Natural killer cell (primary cell): ENCODE data around the gene TAS2R38. TPM values are rescaled to one million over a fixed set of nuclear protein-coding genes. Genes with fewer than 3 reads are reported as not detected.

ENCODE experiments used
- ATAC-seq, 3 donors: fragments of 150-1000 bp in 2 of 3; fragments of 200-7000 bp in 1 of 3; cut with Tn5 transposase; 1 replicate in 1 of 3; 2 replicates in 2 of 3; pipeline ENCODE4 v1.10.0; 2021; ENCODE audit warnings: mild to moderate bottlenecking in 2 of 3, moderate library complexity in 2 of 3
- DNase-seq, 2 donors: peaks; one replicate each; pipeline versions ENCODE4 v3.0.0 to v3.0.0-alpha.2; 2013 to 2021; ENCODE audit warnings: mixed read lengths in 1 of 2
- H3K27ac ChIP-seq: one replicate; pipeline ENCODE4 v1.5.1; 2013; ENCODE audit warnings: mild to moderate bottlenecking, low read length
- H3K27me3 ChIP-seq: one replicate; pipeline ENCODE4 v1.6.1; 2013; ENCODE audit warnings: low read length; ENCODE audit not compliant: control insufficient read depth, insufficient read depth
- H3K36me3 ChIP-seq: one replicate; pipeline ENCODE4 v1.6.1; 2013; ENCODE audit warnings: low read length; ENCODE audit not compliant: control insufficient read depth, insufficient read depth
- H3K4me1 ChIP-seq: one replicate; pipeline ENCODE4 v1.6.1; 2013; ENCODE audit warnings: low read length; ENCODE audit not compliant: control insufficient read depth, insufficient read depth
- H3K4me3 ChIP-seq: one replicate; pipeline ENCODE4 v1.5.1; 2013; ENCODE audit warnings: low read length
- H3K9me3 ChIP-seq: one replicate; pipeline ENCODE4 v1.6.1; 2013; ENCODE audit warnings: low read length; ENCODE audit not compliant: control insufficient read depth, insufficient read depth
- H3K27ac Mint-ChIP-seq, 2 donors: one replicate each; pipeline ENCODE4 v1.8.0; 2022; ENCODE audit warnings: mild to moderate bottlenecking in 2 of 2, mixed read lengths in 2 of 2, moderate library complexity in 1 of 2
- H3K27me3 Mint-ChIP-seq, 2 donors: one replicate each; pipeline ENCODE4 v1.8.0; 2022; ENCODE audit warnings: low read depth in 2 of 2, mixed read lengths in 2 of 2
- H3K36me3 Mint-ChIP-seq: one replicate; pipeline ENCODE4 v1.8.0; 2022; ENCODE audit warnings: mixed read lengths
- H3K4me1 Mint-ChIP-seq, 2 donors: one replicate each; pipeline ENCODE4 v1.8.0; 2022; ENCODE audit warnings: mixed read lengths in 2 of 2
- H3K4me3 Mint-ChIP-seq: one replicate; pipeline ENCODE4 v1.8.0; 2022; ENCODE audit warnings: mild to moderate bottlenecking, moderate library complexity, mixed read lengths
- H3K9me3 Mint-ChIP-seq, 2 donors: one replicate each; pipeline ENCODE4 v1.8.0; 2022; ENCODE audit warnings: mixed read lengths in 2 of 2
- CTCF ChIP-seq: fragments of 200-600 bp; IDR thresholded peaks from one replicate; pipeline ENCODE4 v1.8.0; 2022; ENCODE audit warnings: antibody characterized with exemption
- WGBS: methylation state at CpG from one replicate; pipeline ENCODE4 v1.1.7; 2013; ENCODE audit warnings: missing lambda C conversion rate; ENCODE audit not compliant: insufficient coverage; 5-methylcytosine and 5-hydroxymethylcytosine counted together
- intact Hi-C: fragments of 100-400 bp; cut with micrococcal nuclease; formaldehyde crosslinking; loops from one replicate; pipeline ENCODE4 v1.14.2; 2022
- total RNA-seq, 4 donors: library from RNA; stranded (reverse); fragments of 120-200 nt in 1 of 4; gene quantifications; one replicate each; pipeline versions ENCODE4 v1.2.3 to v1.2.4, GENCODE V29; 2013 to 2022

TAS2R38 gene
- total RNA-seq, 3 donors from 2014 or later (not counting 1 experiment from before 2014, with no cell fraction given): not detected

GRCh38 chr7:141999058-141999623 lies 25.6 kb upstream of the TAS2R38 start:
- H3K27me3 Mint-ChIP-seq: peaks cover 0 to 2% of the 10 kb centered on the region in 2 donors
- Histone ChIP-seq H3K4me1 (no peaks in the 10 kb centered on the region), H3K4me3 (no peak overlapping the region), H3K36me3 (no peaks in the 10 kb centered on the region), H3K27ac (no peak overlapping the region), H3K27me3 (no peaks in the 10 kb centered on the region), H3K9me3 (no peaks in the 10 kb centered on the region)
- ATAC-seq: no peak
- no peaks in the 10 kb centered on the region for H3K9me3 Mint-ChIP-seq
- H3K27ac Mint-ChIP-seq: no peak overlapping the region
- no peak overlapping the region for H3K4me3 Mint-ChIP-seq
- intact Hi-C loops: no loop called here
- WGBS: 72% methylated on average over 2 of the region's 4 CpGs
- no peak for TF ChIP-seq CTCF
- no peak for DNase-seq
- no peaks in the 10 kb centered on the region for H3K36me3 Mint-ChIP-seq
- H3K4me1 Mint-ChIP-seq: peaks cover 28 to 31% of the 10 kb centered on the region in 2 donors

GRCh38 chr7:141993354-141993753 lies 19.8 kb upstream of the TAS2R38 start:
- H3K9me3 ChIP-seq: no peaks in the 10 kb centered on the region
- no peaks in the 10 kb centered on the region for H3K9me3 Mint-ChIP-seq
- H3K4me3 Mint-ChIP-seq: no peak overlapping the region
- peaks cover 43 to 45% of the 10 kb centered on the region in 2 donors for H3K4me1 Mint-ChIP-seq
- DNase-seq: no peak
- no peak for ATAC-seq
- no peaks in the 10 kb centered on the region for H3K36me3 Mint-ChIP-seq
- WGBS: 100% methylated on average over 1 of the region's 1 CpG
- H3K27ac ChIP-seq: no peak overlapping the region
- H3K4me1 ChIP-seq: peaks cover 15% of the 10 kb centered on the region
- no peaks in the 10 kb centered on the region for H3K36me3 ChIP-seq
- no peaks in the 10 kb centered on the region for H3K27me3 ChIP-seq
- no peak overlapping the region for H3K27ac Mint-ChIP-seq
- intact Hi-C loops: no loop called here
- TF ChIP-seq CTCF: no peak
- peaks cover 0 to 2% of the 10 kb centered on the region in 2 donors for H3K27me3 Mint-ChIP-seq
- H3K4me3 ChIP-seq: no peak overlapping the region

- Mint-ChIP-seq H3K9me3 (no peaks in the 10 kb centered on the region), H3K27ac (peak overlapping the region in 1 of 2 donors; percentile 75), H3K4me1 (peaks cover 43 to 46% of the 10 kb centered on the region in 2 donors), H3K27me3 (peaks cover 0 to 2% of the 10 kb centered on the region in 2 donors), H3K36me3 (no peaks in the 10 kb centered on the region), H3K4me3 (peak overlapping the region; percentile 10)
- DNase-seq: no peak
- no peak for TF ChIP-seq CTCF
- Histone ChIP-seq H3K4me3 (no peak overlapping the region), H3K27ac (no peak overlapping the region), H3K27me3 (no peaks in the 10 kb centered on the region), H3K36me3 (no peaks in the 10 kb centered on the region), H3K4me1 (peaks cover 19% of the 10 kb centered on the region), H3K9me3 (no peaks in the 10 kb centered on the region)
- intact Hi-C loops: no loop called here
- ATAC-seq: no peak
- 94% methylated on average over 4 of the region's 4 CpGs for WGBS
Measured at GRCh38 chr7:141992688-141993087, 19.1 kb upstream of the TAS2R38 start.

- DNase-seq (no peak), ATAC-seq (no peak)
- H3K4me1 ChIP-seq: peaks cover 19% of the 10 kb centered on the region
- Mint-ChIP-seq H3K27ac (peak overlapping the region; percentile 75 to 89), H3K4me1 (peaks cover 47 to 50% of the 10 kb centered on the region in 2 donors), H3K36me3 (no peaks in the 10 kb centered on the region), H3K4me3 (peak overlapping the region; percentile 13), H3K9me3 (no peaks in the 10 kb centered on the region), H3K27me3 (peaks cover 0 to 2% of the 10 kb centered on the region in 2 donors)
- intact Hi-C loops: no loop called here
- 91% methylated on average over 1 of the region's 2 CpGs for WGBS
- no peak overlapping the region for H3K27ac ChIP-seq
- H3K9me3 ChIP-seq: no peaks in the 10 kb centered on the region
- no peak overlapping the region for H3K4me3 ChIP-seq
- no peaks in the 10 kb centered on the region for H3K27me3 ChIP-seq
- no peaks in the 10 kb centered on the region for H3K36me3 ChIP-seq
- no peak for TF ChIP-seq CTCF
Measured at GRCh38 chr7:141992156-141992555, 18.6 kb upstream of the TAS2R38 start.
